GM12878 (cell line): ENCODE data around the gene GZMM. TPM values are rescaled to one million over a fixed set of nuclear protein-coding genes. Genes with fewer than 3 reads are reported as not detected.

Experiments used
- ATAC-seq: fragments of 200-7000 bp; cut with Tn5 transposase; 3 replicates; pipeline ENCODE4 v1.9.1; 2020; ENCODE audit warnings: mild to moderate bottlenecking, moderate library complexity
- BruUV-seq: library from RNA; stranded (reverse); fragments of 400-500 nt; replicated peaks from 2 replicates; lab custom pipeline; 2021; lab: Mats Ljungman, UMichigan
- CTCF ChIA-PET: fragments of 300-600 bp; sonication (Branson Sonifier 250); formaldehyde crosslinking; extraction: SDS; loops from one replicate; lab custom pipeline; 2021; ENCODE audit warnings: inconsistent platforms; lab: Yijun Ruan, JAX
- POLR2A ChIA-PET: fragments of 350-600 bp; formaldehyde crosslinking; extraction: SDS; loops from one replicate; lab custom pipeline; 2021; ENCODE audit warnings: inconsistent platforms; lab: Charles Lee
- RAD21 ChIA-PET: fragments of 300-600 bp; sonication (Branson Sonifier 250); formaldehyde crosslinking; loops from one replicate; lab custom pipeline; 2023; ENCODE audit warnings: antibody characterized with exemption; ENCODE audit not compliant: unreplicated experiment; lab: Charles Lee
- SMC1A ChIA-PET: fragments of 300-600 bp; sonication (Branson Sonifier 250); formaldehyde crosslinking; loops from one replicate; lab custom pipeline; 2023; ENCODE audit not compliant: unreplicated experiment, uncharacterized antibody; lab: Charles Lee
- DNase-seq: peaks from one replicate; pipeline ENCODE4 v3.0.0-alpha.2; 2011; ENCODE audit warnings: low read depth, low spot score
- FAIRE-seq: peaks from 3 replicates; lab custom pipeline; 2011; peaks lifted over from hg19 to GRCh38; lab: Jason Lieb, UNC
- H2AFZ ChIP-seq: 2 replicates; pipeline ENCODE4 v1.6.0; 2011; ENCODE audit warnings: low read depth, low read length, control low read depth; ENCODE audit not compliant: control insufficient read depth
- H3K27ac ChIP-seq: 2 replicates; pipeline ENCODE4 v1.5.1; 2011; ENCODE audit warnings: control low read depth; ENCODE audit not compliant: control insufficient read depth, insufficient read depth
- H3K27me3 ChIP-seq, 2 experiments: replicated peaks in 1 of 2; 2 replicates each; pipeline versions ENCODE4 v1.6.0 to v1.6.1; 2011; ENCODE audit warnings: low read length in 1 of 2; ENCODE audit not compliant: control insufficient read depth in 2 of 2, insufficient read depth in 2 of 2
- H3K36me3 ChIP-seq, 2 experiments: 2 replicates each; pipeline ENCODE4 v1.5.1; 2011; ENCODE audit warnings: low read length in 1 of 2; ENCODE audit not compliant: control insufficient read depth in 2 of 2, insufficient read depth in 2 of 2
- H3K4me1 ChIP-seq: 2 replicates; pipeline ENCODE4 v1.6.1; 2011; ENCODE audit warnings: mild to moderate bottlenecking, low read length, moderate library complexity, mixed read lengths; ENCODE audit not compliant: control insufficient read depth, insufficient read depth
- H3K4me2 ChIP-seq: 2 replicates; pipeline ENCODE4 v1.6.0; 2011; ENCODE audit warnings: control low read depth; ENCODE audit not compliant: control insufficient read depth, insufficient read depth
- H3K4me3 ChIP-seq: fragments of 200-600 bp; sonication (generic); 2 replicates; pipeline ENCODE4 v1.5.1; 2016
- H3K79me2 ChIP-seq: 2 replicates; pipeline ENCODE4 v1.6.0; 2011; ENCODE audit warnings: low read length; ENCODE audit not compliant: control insufficient read depth, insufficient read depth
- H3K9ac ChIP-seq: 2 replicates; pipeline ENCODE4 v1.8.0; 2011; ENCODE audit warnings: low read length, control low read depth, mixed read lengths; ENCODE audit not compliant: control insufficient read depth, insufficient read depth
- H3K9me3 ChIP-seq: replicated peaks from 3 replicates; pipeline ENCODE4 v1.5.1; 2011; ENCODE audit warnings: mild to moderate bottlenecking, low read length; ENCODE audit not compliant: control insufficient read depth, insufficient read depth
- H4K20me1 ChIP-seq: 2 replicates; pipeline ENCODE4 v1.6.0; 2011; ENCODE audit not compliant: control insufficient read depth, insufficient read depth
- BCL11A ChIP-seq: IDR thresholded peaks from 2 replicates; pipeline ENCODE4 v1.6.1; 2011; ENCODE audit warnings: low read depth, low read length
- HDAC6 ChIP-seq: fragments of 200-600 bp; sonication (generic); IDR thresholded peaks from one replicate; pipeline ENCODE4 v1.8.0; 2017; ENCODE audit warnings: antibody characterized with exemption; ENCODE audit not compliant: unreplicated experiment
- MEF2A ChIP-seq: IDR thresholded peaks from 2 replicates; pipeline ENCODE4 v1.6.1; 2011; ENCODE audit warnings: low read depth, mild to moderate bottlenecking, low read length, moderate library complexity; ENCODE audit not compliant: insufficient read depth
- NR2F1 ChIP-seq: fragments of 450-650 bp; conservative IDR thresholded peaks from 2 replicates; pipeline ENCODE4 v1.6.1; 2017; ENCODE audit warnings: mild to moderate bottlenecking
- RBBP5 ChIP-seq: fragments of 200-600 bp; sonication (generic); conservative IDR thresholded peaks from 2 replicates; pipeline ENCODE4 v1.6.1; 2016
- SMAD5 ChIP-seq: IDR thresholded peaks from 2 replicates; pipeline ENCODE4 v1.6.1; 2016; ENCODE audit warnings: antibody characterized with exemption, low read depth
- SUZ12 ChIP-seq: fragments of 200-600 bp; sonication (generic); IDR thresholded peaks from one replicate; pipeline ENCODE4 v1.6.1; 2018; ENCODE audit warnings: antibody characterized with exemption, mild to moderate bottlenecking; ENCODE audit not compliant: unreplicated experiment
- TCF12 ChIP-seq: IDR thresholded peaks from 2 replicates; pipeline ENCODE4 v1.6.1; 2011; ENCODE audit warnings: low read depth, mild to moderate bottlenecking, low read length
- ZNF217 ChIP-seq: fragments of 450-650 bp; IDR thresholded peaks from 2 replicates; pipeline ENCODE4 v1.6.1; 2017; ENCODE audit warnings: antibody characterized with exemption, mild to moderate bottlenecking
- WGBS: methylation state at CpG from one replicate; pipeline ENCODE4 v1.1.6; 2016; ENCODE audit warnings: low lambda C conversion rate; ENCODE audit not compliant: insufficient replicate concordance, insufficient coverage; ENCODE audit errors: missing lambda C conversion rate; 5-methylcytosine and 5-hydroxymethylcytosine counted together
- in situ Hi-C: fragments of 300-500 bp; cut with MboI; formaldehyde crosslinking; loops from 9 replicates; pipeline ENCODE4 v1.14.3; 2018; ENCODE audit warnings: mixed read lengths
- intact Hi-C: fragments of 100-400 bp; cut with micrococcal nuclease; formaldehyde crosslinking; loops from one replicate; pipeline ENCODE4 v1.14.2; 2022; ENCODE audit not compliant: unreplicated experiment
- polyA plus RNA-seq, 11 experiments: library from polyadenylated mRNA; depleted of rRNA in 4 of 11; unstranded in 6 of 11; stranded (reverse) in 5 of 11; fragments of >200 nt; fragmentation: Nextera tagmentation in 4 of 11; fragmentation: Illumina TruSeq in 1 of 11; extraction: Ambion mirVana in 4 of 11; extraction: Trizol in 1 of 11; gene quantifications; 1 replicate in 1 of 11; 2 replicates in 10 of 11; pipeline versions ENCODE4 v1.2.1 to v1.2.3, GENCODE V29; 2011 to 2016; ENCODE audit warnings: inconsistent platforms in 2 of 11, missing spikeins in 2 of 11, low read depth in 1 of 11
- total RNA-seq, 4 experiments: library from RNA; depleted of rRNA in 3 of 4; stranded (reverse); fragments of >200 nt in 3 of 4; fragmentation: Illumina TruSeq in 1 of 4; extraction: Trizol in 1 of 4; gene quantifications; 2 replicates each; pipeline versions ENCODE4 v1.2.1 to v1.2.3, GENCODE V29; 2013 to 2021
- TF ChIP-seq, protein P1 (sequence below): fragments of 450-650 bp; IDR thresholded peaks from 2 replicates; pipeline ENCODE4 v1.6.1; 2017; ENCODE audit warnings: borderline replicate concordance

The GZMM gene
- total and polyA plus RNA-seq, 10 of the 15 experiments (the other 5 are each of a cell fraction or from before 2014, with no cell fraction given) = 0.09 to 0.48 (median 0.23) TPM; not detected in 7

DNA sequence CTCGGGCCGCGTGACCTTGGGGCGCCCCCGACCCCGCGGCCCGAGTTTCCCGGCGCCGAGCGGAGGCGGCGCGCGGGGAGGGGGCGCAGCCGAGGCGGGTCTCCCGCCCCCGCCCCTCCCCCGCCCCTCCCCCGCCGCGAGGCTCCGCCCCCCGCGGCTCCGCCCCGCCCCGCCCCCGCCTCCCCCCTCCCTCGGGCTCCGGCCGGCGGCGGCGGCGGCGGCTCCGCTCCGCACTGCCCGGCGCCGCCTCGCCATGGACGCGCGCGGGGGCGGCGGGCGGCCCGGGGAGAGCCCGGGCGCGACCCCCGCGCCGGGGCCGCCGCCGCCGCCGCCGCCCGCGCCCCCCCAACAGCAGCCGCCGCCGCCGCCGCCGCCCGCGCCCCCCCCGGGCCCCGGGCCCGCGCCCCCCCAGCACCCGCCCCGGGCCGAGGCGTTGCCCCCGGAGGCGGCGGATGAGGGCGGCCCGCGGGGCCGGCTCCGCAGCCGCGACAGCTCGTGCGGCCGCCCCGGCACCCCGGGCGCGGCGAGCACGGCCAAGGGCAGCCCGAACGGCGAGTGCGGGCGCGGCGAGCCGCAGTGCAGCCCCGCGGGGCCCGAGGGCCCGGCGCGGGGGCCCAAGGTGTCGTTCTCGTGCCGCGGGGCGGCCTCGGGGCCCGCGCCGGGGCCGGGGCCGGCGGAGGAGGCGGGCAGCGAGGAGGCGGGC is 46.0 kb downstream of the GZMM start, which contains the start of gene HCN2:
Gene HCN2 (plus strand): TSS at position 189 of the 703 bp plus-strand sequence. CDS start 65 bp downstream, at position 254.
- no peak within 1 kb of the TSS for H3K4me2 ChIP-seq
- POLR2A ChIA-PET = no interaction called here
- 2% methylated on average over 21 of the region's 132 CpGs for WGBS
- CTCF ChIA-PET = no interaction called here
- no peak for TF ChIP-seq RBBP5
- RAD21 ChIA-PET = no interaction called here
- FAIRE-seq = no peak
- H4K20me1 ChIP-seq = no peaks in the 10 kb centered on the region
- H3K4me3 ChIP-seq = no peak within 1 kb of the TSS
- H2AFZ ChIP-seq = no peak within 1 kb of the TSS
- H3K27me3 ChIP-seq = peaks cover 4 to 9% of the 10 kb centered on the region in 2 experiments
- no peaks in the 10 kb centered on the region for H3K36me3 ChIP-seq
- SMC1A ChIA-PET = no interaction called here
- H3K9ac ChIP-seq = no peak within 1 kb of the TSS
- H3K27ac ChIP-seq = no peak within 1 kb of the TSS
- intact Hi-C loops (loop anchor here (5.0 kb wide), 1 partner anchor 142 kb away; no protein-coding TSS in a partner anchor), in situ Hi-C loops (loop anchor here (5.0 kb wide), 1 partner anchor 142 kb away; no protein-coding TSS in a partner anchor)
- BruUV-seq = no TSS peak
- ATAC-seq = no peak
- H3K9me3 ChIP-seq = no peaks in the 10 kb centered on the region
- H3K4me1 ChIP-seq = no peaks in the 10 kb centered on the region
- no peak for DNase-seq
- H3K79me2 ChIP-seq = no peaks in the 10 kb centered on the region

DNA sequence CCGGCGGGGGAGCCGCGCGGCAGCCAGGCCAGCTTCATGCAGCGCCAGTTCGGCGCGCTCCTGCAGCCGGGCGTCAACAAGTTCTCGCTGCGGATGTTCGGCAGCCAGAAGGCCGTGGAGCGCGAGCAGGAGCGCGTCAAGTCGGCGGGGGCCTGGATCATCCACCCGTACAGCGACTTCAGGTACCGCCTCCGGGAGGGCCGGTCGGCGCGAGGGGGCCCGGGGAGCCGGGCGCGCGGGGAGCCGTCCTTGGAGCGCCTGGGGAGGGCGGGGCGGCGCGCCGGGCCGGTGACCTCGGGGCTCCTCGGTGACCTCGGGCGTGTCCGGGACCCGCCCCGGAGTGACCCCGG is 46.5 kb downstream of the GZMM start:
- FAIRE-seq (no peak), DNase-seq (no peak), ATAC-seq (no peak)
- TF ChIP-seq SUZ12 = no peak
- TF ChIP-seq, protein P1, sequence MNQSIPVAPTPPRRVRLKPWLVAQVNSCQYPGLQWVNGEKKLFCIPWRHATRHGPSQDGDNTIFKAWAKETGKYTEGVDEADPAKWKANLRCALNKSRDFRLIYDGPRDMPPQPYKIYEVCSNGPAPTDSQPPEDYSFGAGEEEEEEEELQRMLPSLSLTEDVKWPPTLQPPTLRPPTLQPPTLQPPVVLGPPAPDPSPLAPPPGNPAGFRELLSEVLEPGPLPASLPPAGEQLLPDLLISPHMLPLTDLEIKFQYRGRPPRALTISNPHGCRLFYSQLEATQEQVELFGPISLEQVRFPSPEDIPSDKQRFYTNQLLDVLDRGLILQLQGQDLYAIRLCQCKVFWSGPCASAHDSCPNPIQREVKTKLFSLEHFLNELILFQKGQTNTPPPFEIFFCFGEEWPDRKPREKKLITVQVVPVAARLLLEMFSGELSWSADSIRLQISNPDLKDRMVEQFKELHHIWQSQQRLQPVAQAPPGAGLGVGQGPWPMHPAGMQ = no peak
- TF ChIP-seq SMAD5 = no peak
- no peak for TF ChIP-seq TCF12
- TF ChIP-seq BCL11A = no peak
- no peak for TF ChIP-seq ZNF217
- TF ChIP-seq NR2F1 = 0 out of 2 replicates have a peak, but pooled peaks have one; percentile 18
- TF ChIP-seq HDAC6 = peak; percentile 50
- no peak for TF ChIP-seq MEF2A
- Histone ChIP-seq H3K36me3 (no peaks in the 10 kb centered on the region), H3K4me1 (no peaks in the 10 kb centered on the region), H3K9ac (no peak overlapping the region), H3K27me3 (peaks cover 4 to 9% of the 10 kb centered on the region in 2 experiments), H3K27ac (no peak overlapping the region), H2AFZ (no peak overlapping the region), H3K9me3 (no peaks in the 10 kb centered on the region), H3K79me2 (no peaks in the 10 kb centered on the region), H3K4me3 (no peak overlapping the region), H3K4me2 (no peak overlapping the region), H4K20me1 (no peaks in the 10 kb centered on the region)
- in situ Hi-C loops = no loop called here
- intact Hi-C loops = no loop called here
- ChIA-PET SMC1A (no interaction called here), POLR2A (no interaction called here), CTCF (no interaction called here), RAD21 (no interaction called here)
- 3% methylated on average over 37 of the region's 50 CpGs for WGBS
- no TSS peak for BruUV-seq
